T1000 (cell line): ENCODE measurements around the gene ZBTB21.
"Not testable (repeated sequence)": the region's sequence is repeated elsewhere in the genome, so short reads cannot be mapped to it uniquely, and the experiment has no call there.

Experiments used
- DNase-seq: peaks from one replicate; lab custom pipeline; 2025; ENCODE audit warnings: mixed read lengths; lab: John Stamatoyannopoulos, UW

ZBTB21 gene

GRCh38 chr21:41966872-41967621 lies 43.1 kb downstream of the ZBTB21 start:
- DNase-seq, result no peak

GRCh38 chr21:41966041-41966833 lies 43.9 kb downstream of the ZBTB21 start:
- DNase-seq, result peak; percentile 47

GRCh38 chr21:41965461-41966013 lies 44.6 kb downstream of the ZBTB21 start:
- no peak for DNase-seq

- DNase-seq, result no peak
Observed at GRCh38 chr21:41965045-41965444, 45.1 kb downstream of the ZBTB21 start.

- DNase-seq, result no peak
Observed at GRCh38 chr21:41964171-41964570, 46.0 kb downstream of the ZBTB21 start.

- DNase-seq, result no peak
Observed at GRCh38 chr21:41962425-41962966, 47.7 kb downstream of the ZBTB21 start.

- no peak for DNase-seq
Observed at GRCh38 chr21:41961753-41962152, 48.4 kb downstream of the ZBTB21 start.

GRCh38 chr21:41961282-41961701 lies 48.9 kb downstream of the ZBTB21 start:
- peak; percentile 51 for DNase-seq

GRCh38 chr21:41960386-41960785 lies 49.8 kb downstream of the ZBTB21 start:
- no peak for DNase-seq

GRCh38 chr21:41959697-41960096 lies 50.5 kb downstream of the ZBTB21 start:
- not testable (repeated sequence) for DNase-seq

- DNase-seq, result peak; percentile 84
Observed at GRCh38 chr21:41958886-41959563, 51.1 kb downstream of the ZBTB21 start.

GRCh38 chr21:41957991-41958766 lies 52.0 kb downstream of the ZBTB21 start:
- peak; percentile 45 for DNase-seq

- DNase-seq, result no peak
Observed at GRCh38 chr21:41956926-41957729, 53.0 kb downstream of the ZBTB21 start.

- DNase-seq, result no peak
Observed at GRCh38 chr21:41955516-41955915, 54.6 kb downstream of the ZBTB21 start.

GRCh38 chr21:41954654-41955499 lies 55.3 kb downstream of the ZBTB21 start:
- DNase-seq, result no peak

- peak; percentile 68 for DNase-seq
Observed at GRCh38 chr21:41953831-41954653, 56.1 kb downstream of the ZBTB21 start, which contains the start of gene C2CD2. Gene C2CD2 (minus strand): TSS chr21:41954018. CDS start chr21:41953648, 370 bp downstream.

- no peak for DNase-seq
Observed at GRCh38 chr21:41953249-41953830, 56.8 kb downstream of the ZBTB21 start.
